ENCODE measurements around the gene RNFT2.

- TF ChIP-seq CTCF (IDR thresholded peaks at IDR 0.05) (no peak), POLR2A (IDR thresholded peaks at IDR 0.05) (no peak), POLR2AphosphoS5 (IDR thresholded peaks at IDR 0.05; ENCODE audit: insufficient read depth in 1 of 2, low read depth in 1 of 2) (no peak)
Measured at GRCh38 chr12:116856729-116857128, 118.6 kb downstream of the RNFT2 start.
